Neural progenitor cell (in vitro differentiated cells): ENCODE measurements around the gene CDS2. TPM values are rescaled to one million over a fixed set of nuclear protein-coding genes. Genes with fewer than 3 reads are reported as not detected.

Source experiments
- DNase-seq: peaks from one replicate; pipeline ENCODE4 v3.0.0-alpha.2; 2016; ENCODE audit warnings: low spot score
- H2AFZ ChIP-seq: fragments of 200-600 bp; sonication (generic); replicated peaks from 2 replicates; pipeline ENCODE4 v1.6.1; 2016; ENCODE audit warnings: antibody characterized with exemption
- H3F3A ChIP-seq: fragments of 200-600 bp; sonication (generic); 2 replicates; pipeline ENCODE4 v1.6.1; 2016; ENCODE audit warnings: antibody characterized with exemption, low read depth
- H3K27ac ChIP-seq: fragments of 200-600 bp; sonication (generic); 2 replicates; pipeline ENCODE4 v1.5.1; 2016; ENCODE audit warnings: mild to moderate bottlenecking
- H3K27me3 ChIP-seq: fragments of 200-600 bp; sonication (generic); 2 replicates; pipeline ENCODE4 v1.6.1; 2016; ENCODE audit warnings: mild to moderate bottlenecking, moderate library complexity
- H3K36me3 ChIP-seq: fragments of 200-600 bp; sonication (generic); 2 replicates; pipeline ENCODE4 v1.5.1; 2016
- H3K4me1 ChIP-seq: fragments of 200-600 bp; sonication (generic); 2 replicates; pipeline ENCODE4 v1.6.1; 2016; ENCODE audit warnings: mixed run types
- H3K4me2 ChIP-seq: fragments of 200-600 bp; sonication (generic); 2 replicates; pipeline ENCODE4 v1.6.1; 2016
- H3K4me3 ChIP-seq: fragments of 200-600 bp; sonication (generic); 2 replicates; pipeline ENCODE4 v1.5.1; 2016
- H3K79me2 ChIP-seq: fragments of 200-600 bp; sonication (generic); 2 replicates; pipeline ENCODE4 v1.6.1; 2016; ENCODE audit warnings: low read depth
- H3K9ac ChIP-seq: fragments of 200-600 bp; sonication (generic); 2 replicates; pipeline ENCODE4 v1.6.1; 2016
- H3K9me3 ChIP-seq: fragments of 200-600 bp; sonication (generic); 2 replicates; pipeline ENCODE4 v1.5.1; 2016; ENCODE audit warnings: low read depth
- H4K20me1 ChIP-seq: fragments of 200-600 bp; sonication (generic); 2 replicates; pipeline ENCODE4 v1.6.1; 2016; ENCODE audit warnings: low read depth
- H3K27ac Mint-ChIP-seq: 3 replicates; pipeline ENCODE4 v1.8.0; 2021; ENCODE audit warnings: mixed read lengths
- H3K27me3 Mint-ChIP-seq: 2 replicates; pipeline ENCODE4 v1.8.0; 2022; ENCODE audit warnings: low read depth, mild to moderate bottlenecking, inconsistent platforms, moderate library complexity, mixed read lengths; ENCODE audit not compliant: insufficient read depth
- H3K36me3 Mint-ChIP-seq: 3 replicates; pipeline ENCODE4 v1.8.0; 2021; ENCODE audit warnings: mixed read lengths
- H3K4me1 Mint-ChIP-seq: 3 replicates; pipeline ENCODE4 v1.8.0; 2021; ENCODE audit warnings: mixed read lengths
- H3K4me3 Mint-ChIP-seq: 3 replicates; pipeline ENCODE4 v1.8.0; 2021; ENCODE audit warnings: mild to moderate bottlenecking, moderate library complexity, mixed read lengths
- H3K9me3 Mint-ChIP-seq: 3 replicates; pipeline ENCODE4 v1.8.0; 2020; ENCODE audit warnings: mixed read lengths
- CTCF ChIP-seq: fragments of 200-600 bp; sonication (generic); IDR thresholded peaks from 2 replicates; pipeline ENCODE4 v1.5.1; 2017; ENCODE audit warnings: antibody characterized with exemption, mild to moderate bottlenecking
- EZH2 ChIP-seq: fragments of 200-600 bp; sonication (generic); IDR thresholded peaks from 2 replicates; pipeline ENCODE4 v1.6.1; 2017; ENCODE audit warnings: antibody characterized with exemption, mild to moderate bottlenecking, moderate library complexity
- EZH2phosphoT487 ChIP-seq: fragments of 200-600 bp; sonication (generic); IDR thresholded peaks from 2 replicates; pipeline ENCODE4 v1.6.1; 2017; ENCODE audit warnings: antibody characterized with exemption
- total RNA-seq: library from RNA; depleted of rRNA; stranded (reverse); fragments of >200 nt; gene quantifications from 2 replicates; pipeline ENCODE4 v1.2.3, GENCODE V29; 2015; ENCODE audit warnings: low replicate concordance

Gene CDS2
- total RNA-seq, 1 donor from 2014 or later, result 59.8 TPM

- Histone ChIP-seq H4K20me1 (no peaks in the 10 kb centered on the region), H3K36me3 (no peaks in the 10 kb centered on the region), H3K79me2 (no peaks in the 10 kb centered on the region), H3K4me3 (no peak overlapping the region), H3K27me3 (no peaks in the 10 kb centered on the region), H2AFZ (no peak overlapping the region), H3K9ac (no peak overlapping the region), H3F3A (no peaks in the 10 kb centered on the region), H3K4me1 (no peaks in the 10 kb centered on the region), H3K27ac (no peak overlapping the region), H3K4me2 (no peak overlapping the region), H3K9me3 (no peaks in the 10 kb centered on the region)
- Mint-ChIP-seq H3K36me3 (no peaks in the 10 kb centered on the region), H3K4me3 (no peak overlapping the region), H3K27me3 (peaks cover 2% of the 10 kb centered on the region), H3K27ac (no peak overlapping the region), H3K4me1 (peaks cover 3% of the 10 kb centered on the region), H3K9me3 (no peaks in the 10 kb centered on the region)
- TF ChIP-seq EZH2phosphoT487, result no peak
- TF ChIP-seq CTCF, result no peak
- no peak for TF ChIP-seq EZH2
- DNase-seq, result no peak
Observed at GRCh38 chr20:5220321-5221060, 93.7 kb downstream of the CDS2 start.

GRCh38 chr20:5221061-5221430, 94.2 kb downstream of the CDS2 start:
- Histone ChIP-seq H3K79me2 (no peaks in the 10 kb centered on the region), H2AFZ (no peak overlapping the region), H3K9me3 (no peaks in the 10 kb centered on the region), H3K27ac (no peak overlapping the region), H3K4me3 (no peak overlapping the region), H3K27me3 (no peaks in the 10 kb centered on the region), H3K4me1 (no peaks in the 10 kb centered on the region), H3K36me3 (no peaks in the 10 kb centered on the region), H3K9ac (no peak overlapping the region), H3K4me2 (no peak overlapping the region), H3F3A (no peaks in the 10 kb centered on the region), H4K20me1 (no peaks in the 10 kb centered on the region)
- peaks cover 3% of the 10 kb centered on the region for H3K4me1 Mint-ChIP-seq
- H3K27ac Mint-ChIP-seq, result no peak overlapping the region
- peaks cover 3% of the 10 kb centered on the region for H3K27me3 Mint-ChIP-seq
- H3K9me3 Mint-ChIP-seq, result no peaks in the 10 kb centered on the region
- no peak for DNase-seq
- no peak overlapping the region for H3K4me3 Mint-ChIP-seq
- no peaks in the 10 kb centered on the region for H3K36me3 Mint-ChIP-seq
- no peak for TF ChIP-seq EZH2
- TF ChIP-seq EZH2phosphoT487, result no peak
- TF ChIP-seq CTCF, result no peak

- H3K4me1 ChIP-seq, result no peaks in the 10 kb centered on the region
- H3K36me3 ChIP-seq, result no peaks in the 10 kb centered on the region
- DNase-seq, result peak; percentile 78
- H3K27me3 ChIP-seq, result no peaks in the 10 kb centered on the region
- no peak overlapping the region for H3K4me3 ChIP-seq
- Mint-ChIP-seq H3K4me3 (no peak overlapping the region), H3K27me3 (peaks cover 3% of the 10 kb centered on the region), H3K27ac (no peak overlapping the region), H3K36me3 (no peaks in the 10 kb centered on the region), H3K9me3 (no peaks in the 10 kb centered on the region), H3K4me1 (peaks cover 3% of the 10 kb centered on the region)
- H3K9ac ChIP-seq, result no peak overlapping the region
- no peaks in the 10 kb centered on the region for H3F3A ChIP-seq
- no peak overlapping the region for H2AFZ ChIP-seq
- no peak overlapping the region for H3K27ac ChIP-seq
- H3K79me2 ChIP-seq, result no peaks in the 10 kb centered on the region
- no peak for TF ChIP-seq EZH2
- peak; percentile 98 for TF ChIP-seq CTCF
- no peak for TF ChIP-seq EZH2phosphoT487
- no peaks in the 10 kb centered on the region for H4K20me1 ChIP-seq
- no peaks in the 10 kb centered on the region for H3K9me3 ChIP-seq
- no peak overlapping the region for H3K4me2 ChIP-seq
Observed at GRCh38 chr20:5222919-5223634, 96.3 kb downstream of the CDS2 start.
